CD4-positive, alpha-beta T cell treated with Interleukin-6 for 4 hours (primary cell): ENCODE measurements around the gene ZNF211.

Source experiments
- DNase-seq: peaks from one replicate; pipeline ENCODE4 v3.0.0-alpha.2; 2020; ENCODE audit warnings: mixed read lengths

ZNF211 gene

DNA sequence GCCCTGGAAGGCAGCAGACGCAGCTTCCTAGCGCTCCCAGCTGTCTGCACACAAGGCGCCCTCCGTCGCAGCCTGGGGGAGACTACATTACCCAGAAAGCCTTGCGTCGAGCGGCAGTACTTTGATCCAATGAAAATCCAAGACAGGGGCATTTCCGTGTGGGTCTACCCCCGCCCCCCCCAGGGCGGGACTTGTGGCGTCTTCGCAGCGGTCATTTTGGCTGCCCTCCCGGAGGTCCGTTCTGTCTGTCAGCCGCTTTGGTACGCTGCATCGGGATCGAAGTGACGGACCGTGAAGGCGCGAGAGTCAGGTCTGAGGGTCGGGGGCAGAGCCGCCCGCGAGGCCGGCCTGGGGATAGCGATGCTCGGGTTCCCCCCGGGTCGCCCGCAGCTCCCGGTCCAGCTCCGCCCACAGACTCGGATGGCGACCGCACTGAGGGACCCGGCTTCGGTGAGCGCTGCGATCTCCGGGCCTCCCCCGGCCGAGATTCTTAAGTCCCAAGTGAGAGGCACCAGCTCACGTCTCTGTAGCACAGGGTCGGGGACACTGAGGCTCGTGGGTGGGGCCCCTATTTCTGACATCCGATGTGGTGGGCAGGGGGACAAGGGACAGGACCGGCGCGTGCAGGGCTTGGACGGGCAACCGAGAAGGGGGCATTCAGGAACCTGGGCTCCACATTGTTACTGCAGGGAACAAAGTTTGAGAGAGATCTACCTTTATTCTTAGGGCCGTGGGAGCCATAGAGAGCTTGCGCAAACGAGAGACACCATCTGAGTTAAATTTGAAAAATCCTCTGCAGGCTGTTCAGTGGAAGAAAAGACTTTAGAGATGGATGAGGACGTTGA is at the start of gene ZNF211:
ZNF211 (plus strand) TSS at position 182 of the 845 bp plus-strand sequence; CDS start at position 361, 179 bp downstream.
- DNase-seq = peak; percentile 92

DNA sequence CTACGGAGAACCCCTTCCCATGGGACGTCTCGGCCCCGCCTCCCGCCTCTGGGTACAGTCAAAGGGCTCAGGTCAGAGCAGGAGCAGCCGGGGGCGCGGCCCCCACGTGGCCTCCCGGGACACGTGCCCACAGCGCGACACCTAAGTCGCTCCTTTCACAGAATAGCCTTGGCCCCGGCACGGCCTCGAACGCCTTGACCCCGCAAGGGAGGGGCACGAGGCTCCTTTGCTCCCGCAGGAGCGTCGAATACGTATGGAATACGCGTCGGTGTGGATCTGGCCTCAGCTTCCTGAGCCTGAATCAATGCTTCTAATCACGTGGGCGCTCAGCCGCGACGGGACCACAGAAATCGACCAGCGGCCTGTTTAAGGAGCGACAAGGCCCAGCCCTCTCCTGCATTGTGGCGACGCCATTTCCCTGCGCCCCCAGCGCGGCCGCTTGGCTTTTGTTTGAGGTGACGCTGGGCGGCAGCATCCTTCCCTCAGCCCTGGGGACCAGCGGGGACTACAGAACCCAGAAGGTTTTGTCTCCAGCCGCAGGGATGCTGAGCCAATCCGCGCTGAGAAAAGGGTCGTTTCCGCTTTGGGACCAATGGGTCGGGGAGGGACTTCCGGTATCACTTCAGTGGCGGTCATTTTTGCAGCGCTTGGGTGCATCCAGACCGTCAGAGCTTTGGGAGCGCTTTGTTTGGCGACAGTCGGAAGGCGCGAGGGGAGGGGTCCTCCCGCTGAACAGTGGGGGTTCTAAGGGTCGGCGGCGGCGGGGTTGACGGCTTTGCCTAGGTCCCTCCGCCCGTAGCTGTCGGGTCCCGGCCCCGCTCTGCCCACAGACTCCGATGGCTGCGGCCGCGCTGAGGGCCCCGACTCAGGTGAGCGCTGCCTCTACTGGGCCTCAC is 49.2 kb upstream of the ZNF211 start, which contains the start of gene ZIK1:
ZIK1 (plus strand) TSS at position 625 of the 896 bp plus-strand sequence; CDS start at position 837, 212 bp downstream.
- peak; percentile 89 for DNase-seq

DNA sequence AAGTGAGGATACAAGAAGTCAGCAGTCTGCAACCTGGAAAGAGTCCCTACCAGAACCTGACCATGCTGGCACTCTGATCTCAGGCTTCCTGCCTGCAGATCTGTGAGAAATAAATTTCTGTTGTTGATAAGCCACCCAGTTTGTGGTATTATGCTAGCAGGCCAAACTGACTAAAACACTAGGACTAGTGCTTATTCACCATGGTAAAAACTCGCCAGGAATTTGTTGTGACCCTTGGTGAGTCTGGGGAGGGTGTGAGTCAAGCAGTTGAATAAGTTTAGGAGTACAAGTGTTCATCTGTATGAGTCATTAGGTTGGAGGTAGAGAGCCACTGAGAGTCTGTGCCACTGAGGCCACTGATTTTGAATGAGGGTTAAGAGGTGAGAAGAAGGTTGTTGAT is 45.4 kb upstream of the ZNF211 start:
- DNase-seq = no peak

DNA sequence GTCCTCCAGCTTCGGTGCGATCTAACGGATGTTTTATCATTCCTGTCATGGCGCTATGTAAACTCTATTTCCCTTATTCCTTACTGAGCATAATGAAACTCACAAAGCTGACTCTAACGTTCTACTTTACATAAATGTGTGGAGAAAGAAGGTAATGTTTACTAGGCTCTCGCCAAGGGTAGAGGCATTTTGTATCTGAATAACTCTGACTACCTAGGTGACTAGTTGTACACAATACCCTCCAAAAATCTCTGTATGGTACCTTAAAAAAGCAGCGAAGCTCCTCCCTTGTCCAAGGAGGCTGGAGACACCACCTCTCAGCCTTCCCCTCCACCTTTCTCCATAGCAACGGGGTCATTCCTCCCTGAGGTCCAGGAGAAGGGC is 33.6 kb upstream of the ZNF211 start:
- DNase-seq = no peak

DNA sequence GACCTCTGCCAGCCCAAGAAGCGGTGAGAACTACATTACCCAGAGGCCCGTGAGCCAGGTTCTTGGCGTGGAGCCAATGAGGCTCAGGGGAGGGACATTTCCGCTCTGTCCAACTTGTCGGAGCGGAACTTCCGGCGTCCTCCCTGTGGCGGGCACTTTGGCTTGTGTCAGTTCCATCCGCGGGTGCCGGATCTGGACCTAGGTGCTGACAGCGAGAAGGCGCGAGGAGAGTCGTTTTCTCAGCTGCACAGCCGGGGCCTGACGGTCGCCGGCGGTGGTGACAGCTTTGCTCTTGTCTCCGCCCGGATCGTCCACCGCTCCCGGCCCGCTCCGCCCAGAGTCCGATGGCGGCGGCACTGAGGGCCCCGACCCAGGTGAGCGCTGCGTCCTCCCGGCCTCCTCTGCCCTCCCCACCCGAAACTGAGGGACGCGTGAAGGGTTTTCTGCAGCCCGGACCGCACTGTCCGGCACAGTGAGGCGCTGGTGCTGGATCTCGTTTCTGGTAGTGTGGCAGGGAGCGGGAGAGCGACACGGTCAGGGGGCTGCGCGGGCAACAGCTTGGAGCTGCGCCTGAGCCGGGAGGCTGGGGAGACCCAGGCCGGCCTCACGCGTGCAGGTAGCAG is 33.1 kb upstream of the ZNF211 start, which contains the start of gene ZNF530:
ZNF530 (plus strand) TSS at position 125 of the 623 bp plus-strand sequence. CDS start 4,461 bp downstream, outside the sequence.
- DNase-seq = peak; percentile 91

DNA sequence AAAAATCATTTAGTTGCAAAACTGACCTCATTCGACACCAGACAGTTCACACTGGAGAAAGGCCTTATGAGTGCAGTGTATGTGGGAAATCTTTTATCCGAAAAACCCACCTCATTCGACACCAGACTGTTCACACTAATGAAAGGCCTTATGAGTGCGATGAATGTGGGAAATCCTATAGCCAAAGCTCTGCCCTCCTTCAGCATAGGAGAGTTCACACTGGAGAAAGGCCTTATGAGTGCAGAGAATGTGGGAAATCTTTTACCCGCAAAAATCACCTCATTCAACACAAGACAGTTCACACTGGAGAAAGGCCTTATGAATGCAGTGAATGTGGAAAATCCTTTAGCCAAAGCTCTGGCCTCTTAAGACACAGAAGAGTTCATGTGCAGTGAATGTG is 26.0 kb upstream of the ZNF211 start:
- no peak for DNase-seq

DNA sequence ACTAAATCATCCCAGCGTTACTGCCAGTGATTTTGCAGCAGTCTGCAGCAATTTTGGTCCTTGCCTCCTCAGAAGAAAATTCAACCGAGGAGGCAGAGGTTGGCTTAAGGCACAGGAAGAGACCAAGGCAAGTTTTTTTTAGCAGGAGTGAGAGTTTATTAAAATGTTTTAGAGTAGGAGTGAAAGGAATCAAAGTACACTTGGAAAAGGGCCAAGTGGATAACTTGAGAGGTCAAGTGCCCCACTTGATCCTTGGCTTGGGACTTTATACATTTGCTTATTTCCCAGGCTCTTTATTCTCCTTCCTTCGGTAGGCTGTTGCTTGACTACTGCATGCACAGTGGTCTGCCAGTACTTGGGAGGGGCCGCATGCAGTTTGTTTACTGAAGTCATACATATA is 21.9 kb upstream of the ZNF211 start:
- DNase-seq = no peak

DNA sequence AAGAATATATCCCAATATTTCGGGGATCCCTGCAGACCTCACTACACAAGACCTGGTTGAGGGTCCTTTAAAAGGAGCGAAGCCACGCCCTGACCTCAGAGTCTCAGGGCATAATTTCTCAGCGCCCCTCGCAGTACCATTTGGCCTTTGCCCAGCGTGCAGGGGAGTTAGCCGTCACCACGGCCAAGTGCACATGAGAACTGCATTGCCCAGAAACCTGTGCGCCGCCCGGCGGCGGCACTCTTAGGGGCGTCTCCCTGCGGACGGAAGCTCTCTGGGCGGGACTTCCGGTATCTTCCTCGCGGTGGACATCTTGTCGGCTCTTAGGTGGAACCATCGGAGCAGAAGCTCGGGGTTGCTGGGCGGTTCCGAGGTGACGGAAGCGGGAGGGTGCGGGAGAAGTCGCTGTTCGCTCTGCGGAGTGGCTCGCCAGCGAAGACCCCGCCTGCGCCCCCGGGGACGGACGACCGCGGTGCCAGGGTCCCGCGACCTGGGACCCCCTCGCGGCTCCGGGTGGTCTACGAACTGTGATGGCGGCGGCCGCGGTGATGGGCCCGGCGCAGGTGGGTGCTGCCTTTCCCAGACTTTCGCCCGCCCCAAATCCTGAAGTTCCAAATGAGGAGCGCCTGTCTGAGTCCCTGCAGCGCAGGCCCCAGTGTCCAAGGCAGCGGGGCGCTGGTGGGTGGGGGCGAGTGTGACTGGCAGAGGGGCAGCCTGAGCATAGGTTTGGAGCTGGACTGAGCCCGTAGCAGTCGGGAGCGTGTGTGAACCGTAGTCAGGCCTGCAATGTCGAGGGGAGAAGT is 18.8 kb upstream of the ZNF211 start, which contains the start of gene ZNF134:
ZNF134 (plus strand) TSS at position 302 of the 803 bp plus-strand sequence. CDS start 5,227 bp downstream, outside the sequence.
- DNase-seq = peak; percentile 94

DNA sequence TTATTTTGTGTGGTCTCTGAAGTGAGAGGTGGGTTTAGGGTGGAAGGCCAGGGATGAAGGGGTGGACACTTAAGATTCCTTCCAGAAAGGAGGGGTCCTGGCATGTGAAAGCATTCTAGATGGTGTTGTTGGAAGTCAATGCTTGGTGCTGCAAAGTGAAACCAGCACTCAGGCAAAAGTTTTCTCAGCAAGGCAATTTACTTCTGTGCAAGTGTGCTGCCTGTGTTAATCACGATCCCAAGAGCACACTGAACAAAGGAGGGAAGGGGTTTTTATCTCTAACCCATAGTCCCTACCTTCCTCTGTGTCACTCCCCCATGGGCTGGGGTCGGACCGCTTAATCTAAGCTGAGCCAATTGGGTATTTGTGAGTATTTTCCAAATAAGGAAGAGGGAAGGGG is 17.6 kb upstream of the ZNF211 start:
- no peak for DNase-seq

DNA sequence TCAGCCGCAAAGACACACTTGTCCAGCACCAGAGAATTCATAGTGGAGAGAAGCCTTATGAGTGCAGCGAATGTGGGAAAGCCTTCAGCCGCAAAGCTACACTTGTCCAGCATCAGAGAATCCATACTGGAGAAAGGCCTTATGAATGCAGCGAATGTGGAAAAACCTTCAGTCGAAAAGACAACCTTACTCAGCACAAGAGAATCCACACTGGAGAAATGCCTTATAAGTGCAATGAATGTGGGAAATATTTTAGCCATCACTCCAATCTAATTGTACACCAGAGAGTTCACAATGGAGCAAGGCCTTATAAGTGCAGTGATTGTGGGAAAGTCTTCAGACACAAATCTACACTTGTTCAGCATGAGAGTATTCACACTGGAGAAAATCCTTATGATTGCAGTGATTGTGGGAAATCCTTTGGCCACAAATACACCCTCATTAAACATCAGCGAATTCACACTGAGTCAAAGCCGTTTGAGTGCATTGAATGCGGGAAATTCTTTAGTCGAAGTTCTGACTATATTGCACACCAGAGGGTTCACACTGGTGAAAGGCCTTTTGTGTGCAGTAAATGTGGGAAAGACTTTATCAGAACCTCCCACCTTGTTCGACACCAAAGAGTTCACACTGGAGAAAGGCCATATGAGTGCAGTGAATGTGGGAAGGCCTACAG is 12.2 kb upstream of the ZNF211 start:
- DNase-seq = no peak

DNA sequence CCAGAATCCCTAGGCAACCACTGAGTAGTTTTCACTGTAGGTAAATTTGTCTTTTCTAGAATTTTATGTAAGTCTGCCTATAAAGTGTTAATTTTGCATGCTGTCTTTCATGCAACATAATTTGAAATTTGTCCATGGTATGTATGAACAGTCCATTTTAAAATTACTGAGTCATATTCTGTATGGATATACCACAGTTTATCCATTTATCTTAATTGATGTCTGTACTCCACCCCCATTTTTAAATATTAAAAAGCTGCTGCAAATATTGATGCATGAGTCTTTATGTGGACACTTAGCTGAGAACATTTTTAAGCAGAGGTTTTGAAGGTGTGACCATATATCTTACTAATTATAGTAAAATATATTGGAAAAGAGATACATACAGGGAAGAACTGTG is 9.9 kb upstream of the ZNF211 start:
- DNase-seq = no peak

DNA sequence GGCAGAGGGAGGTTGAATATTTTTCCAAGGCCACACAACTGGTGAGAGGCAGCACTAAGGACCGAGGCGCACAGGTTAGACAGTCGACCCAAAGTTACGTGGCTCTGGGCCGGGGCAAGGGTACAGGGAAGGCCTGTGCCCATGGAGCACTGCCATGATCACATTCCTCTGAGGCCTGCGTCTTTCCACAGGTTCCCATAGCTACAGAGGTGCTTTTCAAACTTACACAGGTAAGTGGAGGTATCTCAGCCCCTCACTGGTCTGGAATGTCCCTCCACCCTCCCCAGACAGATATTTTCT is 814 bp downstream of the ZNF211 start:
- no peak for DNase-seq

DNA sequence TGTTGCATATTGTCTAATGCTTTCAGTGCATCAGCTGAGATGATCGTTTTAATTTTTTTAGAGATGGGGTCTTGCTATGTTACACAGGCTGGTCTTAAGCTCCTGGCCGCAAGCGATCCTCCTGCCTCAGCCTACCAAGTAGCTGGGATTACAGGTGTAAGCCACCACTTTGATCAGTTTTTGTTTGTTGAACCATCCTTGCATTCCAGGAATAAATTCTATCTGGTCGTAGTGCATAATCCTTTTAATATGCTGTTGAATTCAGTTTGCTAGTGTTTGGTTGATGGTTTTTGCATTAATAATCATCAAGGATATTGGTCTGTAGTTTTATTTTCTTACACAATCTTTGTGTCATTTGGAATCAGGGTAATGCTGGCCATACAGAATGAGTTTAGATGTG is 4.4 kb downstream of the ZNF211 start:
- no peak for DNase-seq

DNA sequence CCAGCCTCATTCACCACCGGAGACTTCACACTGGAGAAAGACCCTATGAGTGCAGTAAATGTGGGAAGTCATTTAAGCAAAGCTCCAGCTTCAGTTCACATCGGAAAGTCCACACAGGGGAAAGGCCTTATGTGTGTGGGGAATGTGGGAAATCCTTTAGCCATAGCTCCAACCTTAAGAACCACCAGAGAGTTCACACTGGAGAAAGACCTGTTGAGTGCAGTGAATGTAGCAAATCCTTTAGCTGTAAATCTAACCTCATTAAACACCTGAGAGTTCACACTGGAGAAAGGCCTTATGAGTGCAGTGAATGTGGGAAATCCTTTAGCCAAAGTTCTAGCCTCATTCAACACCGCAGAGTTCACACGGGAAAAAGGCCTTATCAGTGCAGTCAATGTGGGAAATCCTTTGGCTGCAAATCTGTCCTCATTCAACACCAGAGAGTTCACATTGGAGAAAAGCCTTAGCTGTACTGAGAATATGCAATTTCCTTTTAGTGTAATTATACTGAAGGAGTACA is 8.8 kb downstream of the ZNF211 start:
- no peak for DNase-seq

DNA sequence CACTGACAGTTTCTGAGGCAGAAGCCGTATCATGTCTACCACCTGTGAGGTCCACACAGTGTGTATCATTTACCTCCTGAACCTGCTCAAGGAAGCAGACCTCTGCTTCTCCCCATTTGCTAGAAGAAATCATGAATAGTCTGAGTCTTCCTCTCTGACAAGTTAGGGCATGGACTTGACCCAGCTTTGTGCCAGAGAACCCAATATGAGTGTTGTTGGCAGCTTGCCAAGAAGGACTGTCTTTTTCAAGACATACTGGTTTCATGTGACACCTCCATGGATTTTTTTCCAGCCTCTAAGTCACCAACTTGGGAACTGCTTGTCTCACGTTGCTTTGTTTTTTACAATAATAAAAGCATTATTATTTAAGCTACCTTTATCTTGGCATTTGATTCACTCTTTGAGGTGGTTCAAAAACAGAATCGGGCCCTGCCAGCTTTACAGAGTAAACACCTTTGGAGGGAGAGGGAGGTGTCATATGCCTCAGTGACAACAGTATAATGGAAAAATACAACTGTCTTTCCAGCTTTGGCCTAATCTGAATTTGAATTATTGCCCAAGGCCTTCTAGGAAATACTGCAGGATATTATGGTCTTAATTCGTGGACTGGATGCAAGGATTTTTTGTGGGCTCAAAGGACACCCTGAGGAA is 9.6 kb downstream of the ZNF211 start:
- no peak for DNase-seq

DNA sequence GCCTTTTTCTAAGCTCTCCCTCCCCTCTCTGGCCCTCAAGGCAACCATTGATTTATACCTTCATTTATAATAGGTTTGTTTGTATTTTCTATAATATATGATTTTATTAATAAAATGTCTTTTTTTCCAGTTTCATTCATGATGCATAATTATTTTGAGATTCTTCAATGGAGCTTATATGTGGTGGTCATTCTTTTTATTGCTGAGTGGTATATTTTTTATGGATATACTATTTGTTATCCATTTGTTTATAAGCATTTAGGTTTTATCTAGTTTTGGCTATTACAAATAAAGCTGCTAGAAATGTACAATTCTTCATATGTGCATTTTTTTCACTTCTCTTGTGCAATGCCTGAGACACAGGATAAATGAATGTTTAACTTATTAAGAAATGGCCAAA is 10.8 kb downstream of the ZNF211 start:
- no peak for DNase-seq

DNA sequence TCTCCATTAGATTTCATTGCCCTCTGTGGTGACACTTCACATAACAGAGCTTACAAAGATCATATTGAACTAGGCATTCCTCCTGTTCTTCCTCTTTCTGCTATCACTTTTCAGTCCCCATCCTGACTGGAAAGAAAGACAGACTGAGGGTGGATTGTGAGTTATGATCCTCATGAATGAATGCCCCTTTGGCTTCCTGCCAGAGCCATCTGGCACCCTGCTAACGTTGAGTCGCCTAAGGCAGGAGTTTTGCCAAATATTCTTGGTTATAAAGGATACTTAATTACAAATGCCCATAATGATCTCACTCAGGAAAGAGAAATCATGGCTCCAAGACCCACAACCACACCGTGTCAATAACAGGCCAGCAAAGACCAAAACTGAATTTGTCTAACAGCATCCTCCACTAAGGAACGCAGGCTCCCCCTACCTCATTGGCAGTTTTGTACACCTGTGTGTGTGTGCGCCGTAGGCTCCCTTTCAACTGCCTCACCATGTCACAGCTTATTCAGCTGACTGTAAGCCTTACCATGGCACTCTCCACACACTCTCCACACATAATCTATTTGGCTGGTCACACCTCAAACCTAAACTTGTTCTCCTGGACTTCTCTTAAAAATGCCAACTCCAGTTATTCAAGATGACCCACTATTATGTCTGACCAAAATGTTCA is 15.5 kb downstream of the ZNF211 start:
- DNase-seq = no peak

DNA sequence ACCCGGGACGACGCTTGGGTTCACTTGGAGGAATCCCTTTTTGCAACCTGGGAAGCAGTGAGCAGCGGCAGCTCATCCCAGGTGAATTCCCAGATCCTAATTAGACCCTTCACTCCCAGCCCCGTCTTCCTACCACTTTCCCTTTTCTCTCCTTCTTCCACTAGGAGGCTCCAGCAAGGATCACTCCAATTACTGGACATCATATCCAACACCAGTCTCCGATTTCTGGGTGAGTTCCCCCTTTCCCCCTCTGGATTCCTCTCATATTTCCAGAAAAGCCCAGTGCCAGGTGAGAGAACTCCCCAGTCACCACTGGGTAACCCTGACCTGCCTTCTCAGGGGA is 18.7 kb downstream of the ZNF211 start:
- no peak for DNase-seq

DNA sequence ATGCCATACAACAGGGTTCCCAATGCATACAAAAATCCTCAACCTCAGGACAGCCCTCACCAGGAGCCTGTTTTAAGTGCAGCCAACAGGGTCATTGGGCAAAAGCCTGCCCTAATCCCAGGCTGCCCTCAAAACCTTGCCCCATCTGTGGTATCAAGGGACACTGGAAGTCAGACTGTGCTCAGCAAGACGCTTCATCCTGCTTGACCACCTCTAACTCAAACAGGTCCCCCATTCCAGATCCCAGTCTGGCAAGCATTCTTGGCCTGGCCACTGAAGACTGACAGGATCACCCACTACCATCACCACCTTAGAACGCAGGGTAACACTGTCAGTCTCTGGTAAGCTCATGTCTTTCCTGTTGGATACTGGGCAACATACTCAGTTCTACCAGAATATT is 20.7 kb downstream of the ZNF211 start:
- DNase-seq = no peak

DNA sequence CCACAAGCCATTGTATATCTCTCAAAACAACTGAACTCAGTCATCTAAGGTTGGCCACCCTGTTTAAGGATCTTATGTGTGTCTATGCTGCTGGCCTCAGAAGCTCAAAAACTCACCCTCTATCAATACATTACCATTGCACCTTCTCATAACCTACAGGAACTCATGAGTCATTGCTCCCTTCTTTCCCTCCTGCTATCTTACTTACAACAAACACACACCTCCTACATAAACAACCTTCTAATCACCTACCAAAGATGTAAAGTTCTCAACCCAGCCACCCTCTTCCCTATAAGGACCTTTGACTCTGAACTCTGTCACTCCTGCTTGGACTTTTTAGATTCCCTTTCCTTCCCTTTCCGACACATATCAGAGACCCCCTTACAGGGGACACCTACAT is 22.5 kb downstream of the ZNF211 start:
- no peak for DNase-seq

DNA sequence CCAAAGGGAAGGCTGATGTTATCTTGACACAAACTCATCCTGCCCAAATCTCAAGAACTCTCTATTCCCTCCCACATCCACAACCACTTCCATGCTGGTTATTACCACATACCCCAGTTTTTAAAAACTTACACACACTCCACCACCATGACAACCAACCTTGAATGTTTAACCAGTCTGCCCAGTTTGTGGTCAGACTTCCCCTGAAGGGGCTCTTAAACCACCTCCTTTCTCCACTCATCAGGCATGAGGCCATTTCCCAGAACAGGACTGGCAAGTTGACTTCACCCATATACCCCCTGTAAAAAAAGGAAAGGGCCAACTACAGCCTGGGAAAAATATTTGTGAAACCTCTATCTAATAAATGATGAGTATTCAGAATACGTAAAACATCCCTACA is 23.4 kb downstream of the ZNF211 start:
- no peak for DNase-seq
